ENCODE data around the gene FGF19.
"Not testable (repeated sequence)": the region's sequence is repeated elsewhere in the genome, so short reads cannot be mapped to it uniquely, and the experiment has no call there.

FGF19 gene

DNA sequence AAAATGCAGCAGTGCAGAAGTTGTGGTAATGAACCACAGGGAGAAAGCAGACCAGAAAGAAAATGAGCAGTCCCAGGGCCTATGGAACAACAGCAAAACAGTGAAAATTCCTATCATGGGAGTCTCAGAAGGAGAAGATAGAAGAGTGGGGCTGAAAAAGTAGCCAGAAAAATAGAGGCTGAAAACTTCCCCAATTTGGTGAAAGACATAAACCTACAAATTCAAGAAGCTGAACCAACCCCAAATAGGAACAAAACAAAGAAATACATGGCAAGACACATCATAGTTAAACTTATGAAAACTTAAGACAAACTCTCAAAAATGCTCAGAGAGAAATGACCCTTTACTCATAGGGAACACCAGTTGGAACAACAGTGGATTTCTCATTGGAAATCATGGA, 11.4 kb downstream of the FGF19 start:
- H3K4me1 ChIP-seq (ENCODE audit: insufficient read depth, low read length): no peaks in the 10 kb centered on the region

GRCh38 chr11:69691463-69691862, 12.4 kb downstream of the FGF19 start:
- H3K27ac ChIP-seq (ENCODE audit: low read length): no peak overlapping the region
- no peak overlapping the region for H3K4me3 ChIP-seq (ENCODE audit: low read length)
- H3K4me1 ChIP-seq (ENCODE audit: insufficient read depth, low read length): no peaks in the 10 kb centered on the region
- H3K9ac ChIP-seq (ENCODE audit: low read depth, low read length): no peak overlapping the region
- no peaks in the 10 kb centered on the region for H3K36me3 ChIP-seq (ENCODE audit: insufficient read depth, low read depth, low read length)
- H3K27me3 ChIP-seq (ENCODE audit: insufficient read depth, low read length): no peaks in the 10 kb centered on the region; the same call in 1 of the 2 replicates
- H3K9me3 ChIP-seq (ENCODE audit: insufficient read depth, low read depth, low read length): no peaks in the 10 kb centered on the region

More for the DNA sequence above, 11.4 kb downstream of the FGF19 start:
- no peak overlapping the region for H3K4me3 ChIP-seq (ENCODE audit: low read length)
- H3K27ac ChIP-seq (ENCODE audit: low read length): no peak overlapping the region
- H3K27me3 ChIP-seq (ENCODE audit: insufficient read depth, low read length): no peaks in the 10 kb centered on the region; the same call in 1 of the 2 replicates
- no peaks in the 10 kb centered on the region for H3K9me3 ChIP-seq (ENCODE audit: insufficient read depth, low read depth, low read length)
- H3K9ac ChIP-seq (ENCODE audit: low read depth, low read length): no peak overlapping the region
- no peaks in the 10 kb centered on the region for H3K36me3 ChIP-seq (ENCODE audit: insufficient read depth, low read depth, low read length)

- no peaks in the 10 kb centered on the region for H3K4me1 ChIP-seq (ENCODE audit: insufficient read depth, low read length)
- H3K9ac ChIP-seq (ENCODE audit: low read depth, low read length): no peak overlapping the region
- H3K27ac ChIP-seq (ENCODE audit: low read length): no peak overlapping the region
- H3K9me3 ChIP-seq (ENCODE audit: insufficient read depth, low read depth, low read length): no peaks in the 10 kb centered on the region
- no peaks in the 10 kb centered on the region for H3K36me3 ChIP-seq (ENCODE audit: insufficient read depth, low read depth, low read length)
- peaks cover 11% of the 10 kb centered on the region for H3K27me3 ChIP-seq (ENCODE audit: insufficient read depth, low read length)
- no peak overlapping the region for H3K4me3 ChIP-seq (ENCODE audit: low read length)
These were observed 14.1 kb downstream of the FGF19 start for GRCh38 chr11:69689484-69690319.

GRCh38 chr11:69687969-69688771, 15.7 kb downstream of the FGF19 start:
- not testable (repeated sequence) for H3K9me3 ChIP-seq (ENCODE audit: insufficient read depth, low read depth, low read length); H3K27ac ChIP-seq (ENCODE audit: low read length); H3K9ac ChIP-seq (ENCODE audit: low read depth, low read length); H3K36me3 ChIP-seq (ENCODE audit: insufficient read depth, low read depth, low read length); H3K4me3 ChIP-seq (ENCODE audit: low read length); H3K4me1 ChIP-seq (ENCODE audit: insufficient read depth, low read length)
- peaks cover 13% of the 10 kb centered on the region for H3K27me3 ChIP-seq (ENCODE audit: insufficient read depth, low read length)

GRCh38 chr11:69686856-69687255, 17.0 kb downstream of the FGF19 start:
- Histone ChIP-seq H3K27ac (ENCODE audit: low read length) (no peak overlapping the region), H3K4me1 (ENCODE audit: insufficient read depth, low read length) (no peaks in the 10 kb centered on the region), H3K36me3 (ENCODE audit: insufficient read depth, low read depth, low read length) (no peaks in the 10 kb centered on the region), H3K9ac (ENCODE audit: low read depth, low read length) (no peak overlapping the region), H3K9me3 (ENCODE audit: insufficient read depth, low read depth, low read length) (no peaks in the 10 kb centered on the region), H3K27me3 (ENCODE audit: insufficient read depth, low read length) (peaks cover 13% of the 10 kb centered on the region), H3K4me3 (ENCODE audit: low read length) (no peak overlapping the region)

GRCh38 chr11:69686452-69686851, 17.4 kb downstream of the FGF19 start:
- no peaks in the 10 kb centered on the region for H3K4me1 ChIP-seq (ENCODE audit: insufficient read depth, low read length)
- no peak overlapping the region for H3K4me3 ChIP-seq (ENCODE audit: low read length)
- peaks cover 13% of the 10 kb centered on the region for H3K27me3 ChIP-seq (ENCODE audit: insufficient read depth, low read length)

GRCh38 chr11:69685348-69685747, 18.5 kb downstream of the FGF19 start:
- Histone ChIP-seq H3K27me3 (ENCODE audit: insufficient read depth, low read length) (peaks cover 13% of the 10 kb centered on the region), H3K4me1 (ENCODE audit: insufficient read depth, low read length) (no peaks in the 10 kb centered on the region), H3K9ac (ENCODE audit: low read depth, low read length) (no peak overlapping the region), H3K27ac (ENCODE audit: low read length) (no peak overlapping the region), H3K4me3 (ENCODE audit: low read length) (peak overlapping the region; percentile 49; the same call in 1 of the 2 replicates), H3K9me3 (ENCODE audit: insufficient read depth, low read depth, low read length) (no peaks in the 10 kb centered on the region), H3K36me3 (ENCODE audit: insufficient read depth, low read depth, low read length) (no peaks in the 10 kb centered on the region)

More at GRCh38 chr11:69686452-69686851, 17.4 kb downstream of the FGF19 start:
- no peaks in the 10 kb centered on the region for H3K9me3 ChIP-seq (ENCODE audit: insufficient read depth, low read depth, low read length)
- H3K36me3 ChIP-seq (ENCODE audit: insufficient read depth, low read depth, low read length): no peaks in the 10 kb centered on the region
- H3K9ac ChIP-seq (ENCODE audit: low read depth, low read length): no peak overlapping the region
- H3K27ac ChIP-seq (ENCODE audit: low read length): no peak overlapping the region

DNA sequence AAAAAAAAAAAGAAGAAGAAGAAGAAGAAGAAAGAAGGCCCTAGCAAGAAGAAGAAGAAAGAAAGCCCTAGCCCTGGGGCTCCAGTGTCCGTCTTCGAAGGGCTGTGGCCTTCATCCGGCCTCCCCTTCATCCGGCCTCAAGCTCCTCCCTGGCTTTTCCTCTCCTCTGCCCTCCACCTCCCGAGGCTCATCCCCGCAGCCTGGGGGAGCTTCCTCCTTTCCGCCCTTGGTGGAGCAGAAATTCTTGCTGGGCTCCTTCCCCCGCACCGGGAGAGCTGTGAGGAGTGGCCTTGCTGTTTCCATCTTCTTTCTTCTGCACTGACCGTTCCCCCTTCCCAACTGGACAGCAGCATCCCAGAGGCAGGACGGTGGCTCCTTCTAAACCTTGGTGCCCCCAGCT, 19.2 kb downstream of the FGF19 start:
- H3K9ac ChIP-seq (ENCODE audit: low read depth, low read length): no peak overlapping the region
- H3K4me1 ChIP-seq (ENCODE audit: insufficient read depth, low read length): no peaks in the 10 kb centered on the region
- H3K27ac ChIP-seq (ENCODE audit: low read length): no peak overlapping the region
- no peaks in the 10 kb centered on the region for H3K9me3 ChIP-seq (ENCODE audit: insufficient read depth, low read depth, low read length)
- no peak overlapping the region for H3K4me3 ChIP-seq (ENCODE audit: low read length)
- peaks cover 13% of the 10 kb centered on the region for H3K27me3 ChIP-seq (ENCODE audit: insufficient read depth, low read length)
- no peaks in the 10 kb centered on the region for H3K36me3 ChIP-seq (ENCODE audit: insufficient read depth, low read depth, low read length)

DNA sequence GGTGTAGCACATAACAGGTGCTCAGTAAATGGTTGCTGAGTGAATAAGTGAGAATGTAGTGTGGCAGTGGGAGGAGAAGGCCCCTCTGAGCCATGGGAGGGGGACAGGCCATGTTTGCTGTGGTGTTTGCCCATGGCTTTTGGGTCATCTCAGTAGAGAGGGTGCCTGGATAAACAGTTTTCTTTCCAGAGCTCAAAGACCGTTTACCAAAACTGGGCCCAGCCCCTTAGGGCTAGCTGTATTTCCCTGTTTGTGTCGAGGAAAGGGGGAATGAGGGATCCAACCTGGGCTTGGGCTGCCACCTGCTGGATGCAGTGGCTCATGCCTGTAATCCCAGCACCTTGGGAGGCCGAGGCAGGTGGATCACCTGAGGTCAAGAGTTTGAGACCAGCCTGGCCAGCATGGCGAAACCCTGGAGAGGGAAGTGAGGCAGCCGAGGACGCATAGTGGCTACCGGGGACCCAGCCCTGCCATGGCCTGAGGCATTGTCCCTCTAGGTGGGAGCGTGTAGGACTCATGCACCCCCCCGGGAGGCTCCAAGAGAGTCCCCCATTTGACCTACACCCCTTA, 20.0 kb downstream of the FGF19 start:
- Histone ChIP-seq H3K9me3 (ENCODE audit: insufficient read depth, low read depth, low read length) (no peaks in the 10 kb centered on the region), H3K9ac (ENCODE audit: low read depth, low read length) (no peak overlapping the region), H3K27me3 (ENCODE audit: insufficient read depth, low read length) (peaks cover 13% of the 10 kb centered on the region), H3K27ac (ENCODE audit: low read length) (no peak overlapping the region), H3K4me3 (ENCODE audit: low read length) (no peak overlapping the region), H3K36me3 (ENCODE audit: insufficient read depth, low read depth, low read length) (no peaks in the 10 kb centered on the region), H3K4me1 (ENCODE audit: insufficient read depth, low read length) (no peaks in the 10 kb centered on the region)

DNA sequence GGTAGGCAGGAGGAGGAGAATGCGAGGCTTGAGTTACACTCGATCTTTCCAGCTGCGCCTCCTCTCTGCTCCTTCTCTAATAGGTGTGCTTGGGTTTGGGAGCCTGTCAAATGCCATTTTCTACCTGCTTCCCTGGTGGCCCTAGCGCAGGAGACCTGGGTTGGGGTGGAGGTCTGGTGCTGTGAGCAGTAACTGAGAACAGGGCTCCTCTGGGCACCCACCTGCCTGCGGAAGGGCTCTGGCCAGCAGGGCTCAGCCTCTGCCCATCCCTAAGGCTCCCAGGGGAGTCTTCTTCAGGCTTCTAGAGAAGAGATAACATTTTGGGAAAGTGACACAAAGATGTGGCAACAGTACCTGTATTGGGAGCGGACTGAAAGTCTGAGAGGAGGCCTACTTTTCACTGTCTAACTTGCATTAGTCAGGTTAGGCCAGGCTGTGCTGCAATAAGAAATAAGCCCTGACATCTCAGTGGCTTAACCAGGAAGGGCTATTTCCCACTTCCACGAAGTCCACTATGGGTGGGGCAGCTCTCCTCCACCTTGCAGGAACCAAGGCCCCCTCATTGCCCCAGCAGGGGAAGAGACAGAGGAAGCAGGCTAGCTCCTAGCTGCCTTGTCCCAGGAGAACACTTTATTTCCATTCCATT, 21.0 kb downstream of the FGF19 start:
- no peaks in the 10 kb centered on the region for H3K36me3 ChIP-seq (ENCODE audit: insufficient read depth, low read depth, low read length)
- H3K9ac ChIP-seq (ENCODE audit: low read depth, low read length): no peak overlapping the region
- peaks cover 13% of the 10 kb centered on the region for H3K27me3 ChIP-seq (ENCODE audit: insufficient read depth, low read length)
- H3K27ac ChIP-seq (ENCODE audit: low read length): no peak overlapping the region
- no peaks in the 10 kb centered on the region for H3K9me3 ChIP-seq (ENCODE audit: insufficient read depth, low read depth, low read length)
- H3K4me3 ChIP-seq (ENCODE audit: low read length): no peak overlapping the region
- H3K4me1 ChIP-seq (ENCODE audit: insufficient read depth, low read length): no peaks in the 10 kb centered on the region

GRCh38 chr11:69682221-69682620, 21.6 kb downstream of the FGF19 start:
- Histone ChIP-seq H3K9ac (ENCODE audit: low read depth, low read length) (no peak overlapping the region), H3K36me3 (ENCODE audit: insufficient read depth, low read depth, low read length) (no peaks in the 10 kb centered on the region), H3K27me3 (ENCODE audit: insufficient read depth, low read length) (peaks cover 13% of the 10 kb centered on the region), H3K27ac (ENCODE audit: low read length) (no peak overlapping the region), H3K4me3 (ENCODE audit: low read length) (no peak overlapping the region), H3K9me3 (ENCODE audit: insufficient read depth, low read depth, low read length) (no peaks in the 10 kb centered on the region), H3K4me1 (ENCODE audit: insufficient read depth, low read length) (no peaks in the 10 kb centered on the region)

Measured in iPS-20b (cell line).